T-helper 22 cell (primary cell): ENCODE measurements around the gene AP1M1.

Source experiments
- DNase-seq: peaks from one replicate; pipeline ENCODE4 v3.0.0-alpha.2; 2020; ENCODE audit warnings: low read depth

The AP1M1 gene

DNA sequence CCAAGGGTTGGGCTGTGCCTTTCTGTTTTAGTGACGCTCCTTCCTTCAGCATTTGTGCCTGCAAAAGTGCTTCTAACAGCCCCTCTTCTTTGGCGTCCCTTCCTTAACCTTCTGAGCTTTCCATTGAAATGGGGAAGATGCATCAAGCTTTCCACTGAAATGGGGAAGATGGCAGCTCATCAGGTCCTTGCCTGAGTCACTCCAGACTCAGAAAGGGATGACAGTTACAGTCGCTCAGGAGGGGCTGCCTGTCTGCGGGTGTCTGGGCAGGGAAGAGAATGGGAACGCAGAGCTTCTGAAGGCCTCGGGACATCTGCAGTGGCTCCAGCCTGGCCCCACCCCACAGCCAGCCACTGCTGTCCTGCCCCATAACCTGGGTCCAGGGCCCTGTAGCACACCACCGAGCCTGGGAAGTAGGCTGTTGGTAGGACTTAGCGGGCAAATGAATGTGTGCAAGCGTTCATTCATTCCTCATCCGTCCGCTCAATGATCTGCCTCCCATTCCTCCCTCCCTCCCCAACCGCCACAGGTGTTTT, 9.8 kb downstream of the AP1M1 start:
- no peak for DNase-seq

DNA sequence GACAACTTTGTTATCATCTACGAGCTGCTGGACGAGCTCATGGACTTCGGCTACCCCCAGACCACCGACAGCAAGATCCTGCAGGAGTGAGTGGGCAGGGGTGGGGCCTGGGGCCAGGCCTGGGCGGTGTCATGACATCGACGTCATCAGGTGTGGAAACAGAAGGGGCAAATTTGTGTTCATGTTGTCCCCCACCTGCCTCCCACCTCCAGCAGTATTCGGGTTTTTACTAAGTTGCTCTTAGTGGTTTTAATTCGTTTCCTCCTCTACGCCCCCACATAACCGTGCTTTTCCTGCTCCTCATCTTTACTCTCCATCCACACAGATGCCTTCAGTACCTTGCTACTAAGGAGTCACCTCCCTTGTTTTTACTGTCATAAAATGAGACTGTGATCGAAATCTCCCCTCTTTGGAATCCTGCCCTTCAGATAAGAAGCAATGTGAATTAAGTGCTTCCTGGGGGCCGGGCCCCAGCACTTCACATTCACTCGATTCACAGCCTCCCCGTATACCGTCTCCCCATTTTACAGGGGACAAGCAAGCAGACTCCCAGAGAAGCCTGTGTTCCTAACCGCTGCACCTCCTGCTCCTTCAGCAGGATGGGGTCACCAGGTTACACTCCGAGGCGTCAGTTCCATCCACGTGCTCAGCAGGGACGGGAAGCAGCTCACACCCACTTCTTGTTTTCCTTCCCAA, 10.5 kb downstream of the AP1M1 start:
- no peak for DNase-seq

DNA sequence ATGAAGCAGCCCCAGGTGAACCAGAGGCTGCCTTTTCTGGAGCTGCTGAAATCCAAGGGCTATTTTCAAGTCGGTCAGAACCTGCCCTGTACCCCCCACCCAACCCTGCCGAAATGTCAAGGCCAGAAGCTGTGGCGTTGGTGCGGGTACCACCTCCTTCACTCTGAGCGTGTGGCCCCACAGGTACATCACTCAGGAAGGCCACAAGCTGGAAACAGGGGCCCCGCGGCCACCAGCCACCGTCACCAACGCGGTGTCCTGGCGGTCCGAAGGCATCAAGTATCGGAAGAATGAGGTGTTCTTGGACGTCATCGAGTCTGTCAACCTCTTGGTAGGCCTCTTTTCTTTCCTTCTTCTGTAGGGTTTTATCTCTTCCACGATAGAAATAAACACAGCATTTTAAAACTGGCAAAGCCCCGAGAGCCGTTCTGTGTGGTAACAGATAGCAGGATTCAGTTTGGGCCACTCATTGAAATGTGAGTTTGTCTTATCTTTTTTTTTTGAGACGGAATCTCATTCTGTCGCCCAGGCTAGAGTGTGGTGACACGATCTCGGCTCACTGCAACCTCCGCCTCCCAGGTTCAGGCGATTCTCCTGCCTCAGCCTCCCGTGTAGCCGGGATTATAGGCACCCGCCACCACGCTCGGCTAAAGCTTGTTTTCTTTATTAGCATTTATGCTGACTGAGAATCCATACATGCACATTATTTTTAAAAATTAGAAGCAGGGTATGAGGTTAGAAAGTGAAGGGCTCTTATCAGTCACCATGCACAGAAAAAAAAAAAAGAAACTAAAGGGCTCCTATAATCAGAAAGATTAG, 11.3 kb downstream of the AP1M1 start:
- DNase-seq: no peak

DNA sequence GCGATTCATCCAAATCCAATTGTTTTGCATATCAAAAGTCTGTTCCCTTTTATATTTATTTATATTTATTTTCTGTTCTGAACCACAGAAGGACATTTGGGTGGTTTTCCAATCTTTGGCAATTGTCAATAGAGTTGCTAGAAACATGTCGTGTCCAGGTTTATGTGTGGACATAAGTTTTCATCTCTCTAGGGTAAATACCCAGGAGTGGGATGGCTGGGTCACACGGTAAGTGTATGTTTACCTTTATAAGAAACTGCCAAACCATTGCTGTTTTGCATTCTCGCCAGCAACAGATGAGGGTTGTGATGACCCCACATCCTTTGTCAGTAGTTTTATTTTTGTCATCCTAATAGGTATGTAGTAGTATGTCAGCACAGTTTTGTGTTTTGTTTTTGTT, 12.5 kb downstream of the AP1M1 start:
- no peak for DNase-seq

DNA sequence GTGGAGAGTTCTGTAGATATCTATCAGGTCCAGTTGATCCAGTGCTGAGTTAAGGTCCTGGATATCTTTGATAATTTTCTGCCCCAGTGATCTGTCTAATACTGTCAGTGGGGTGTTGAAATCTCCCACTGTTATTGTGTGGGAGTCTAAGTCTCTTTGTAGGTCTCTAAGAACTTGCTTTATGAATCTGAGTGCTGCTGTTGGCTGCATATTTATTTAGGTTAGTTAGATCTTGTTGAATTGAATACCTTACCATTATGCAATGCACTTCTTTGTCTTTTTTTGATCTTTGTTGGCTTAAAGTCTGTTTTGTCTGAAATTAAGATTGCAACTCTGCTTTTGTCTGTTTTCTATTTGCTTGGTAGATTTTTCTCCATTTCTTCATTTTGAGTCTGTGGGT, 15.4 kb downstream of the AP1M1 start:
- no peak for DNase-seq

DNA sequence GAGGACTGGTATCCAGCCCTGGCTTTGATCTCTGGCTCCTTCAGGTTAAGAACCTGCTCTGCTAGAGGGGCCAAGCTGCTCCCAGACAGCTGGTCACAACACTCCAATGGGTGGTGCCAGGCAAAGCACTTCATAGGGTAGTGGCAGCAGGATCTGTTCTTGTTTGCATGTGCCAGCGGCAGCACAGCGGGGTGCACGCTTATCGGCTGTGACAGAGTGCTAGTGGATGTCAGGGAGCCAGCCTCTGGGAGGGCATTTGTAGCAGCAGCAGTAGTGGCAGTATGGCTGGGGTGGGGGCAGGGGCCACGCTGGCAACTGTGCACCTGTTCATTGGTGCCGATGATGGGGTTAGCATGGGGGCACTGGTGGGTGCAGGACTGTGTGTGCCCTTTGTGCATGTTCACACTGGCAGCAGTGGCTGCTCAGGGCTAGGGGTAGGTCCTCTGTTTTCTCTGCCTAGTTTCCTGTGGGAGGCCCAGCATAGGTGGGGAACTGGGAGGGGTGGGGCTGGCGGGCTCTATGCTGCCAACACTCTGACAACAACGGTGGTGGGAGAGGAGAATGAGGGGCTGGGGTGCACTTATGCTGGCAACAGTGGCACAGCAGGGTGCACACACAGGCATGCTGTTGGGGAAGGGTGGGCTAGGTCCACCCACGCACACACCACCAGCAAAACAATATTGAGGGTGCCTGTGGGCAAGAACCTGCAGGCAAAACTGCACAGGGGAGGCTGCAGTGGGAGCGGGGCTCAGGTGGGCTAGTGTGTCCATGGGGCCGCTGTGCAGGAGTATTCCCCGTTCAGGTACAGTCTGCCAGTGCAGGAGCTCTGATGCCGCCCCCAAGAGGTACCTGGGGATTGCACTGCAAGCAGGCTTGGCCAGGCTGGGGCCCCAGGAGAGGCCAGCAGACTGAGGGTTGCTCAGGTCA, 19.3 kb downstream of the AP1M1 start:
- DNase-seq: no peak

DNA sequence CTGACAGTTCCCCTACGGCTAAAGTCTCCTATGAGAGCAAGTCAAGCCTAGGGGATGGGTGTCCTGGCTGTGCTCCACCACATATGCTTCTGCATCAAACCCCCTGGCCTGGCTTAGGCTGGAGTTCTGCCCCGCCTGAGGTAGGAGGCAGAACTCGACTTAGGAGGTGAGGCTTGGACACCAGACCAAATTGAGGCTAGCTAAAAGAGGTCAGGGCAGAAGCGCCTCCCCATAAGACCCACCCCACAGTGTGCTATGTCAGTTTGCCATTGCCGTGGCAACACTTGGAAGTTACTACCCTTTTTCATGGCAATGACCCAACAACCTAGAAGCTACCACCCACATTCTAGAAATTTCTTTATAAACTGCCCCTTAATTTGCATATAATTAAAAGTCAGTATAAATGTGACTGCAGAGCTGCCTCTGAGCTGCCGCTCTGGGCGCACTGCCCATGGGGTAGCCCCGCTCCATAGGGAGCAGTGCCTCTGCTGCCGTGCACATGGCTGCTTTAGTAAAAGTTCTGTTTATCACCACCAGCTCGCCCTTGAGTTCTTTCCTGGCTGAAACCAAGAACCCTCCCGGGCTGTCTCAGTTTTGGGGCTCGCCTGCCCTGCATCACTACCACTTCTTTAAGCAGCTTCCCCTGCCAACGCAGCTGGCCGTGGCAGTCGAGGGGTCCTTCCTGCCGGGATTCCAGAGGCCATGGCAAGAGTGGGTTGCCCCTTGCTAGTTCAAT, 20.2 kb downstream of the AP1M1 start:
- DNase-seq: no peak

DNA sequence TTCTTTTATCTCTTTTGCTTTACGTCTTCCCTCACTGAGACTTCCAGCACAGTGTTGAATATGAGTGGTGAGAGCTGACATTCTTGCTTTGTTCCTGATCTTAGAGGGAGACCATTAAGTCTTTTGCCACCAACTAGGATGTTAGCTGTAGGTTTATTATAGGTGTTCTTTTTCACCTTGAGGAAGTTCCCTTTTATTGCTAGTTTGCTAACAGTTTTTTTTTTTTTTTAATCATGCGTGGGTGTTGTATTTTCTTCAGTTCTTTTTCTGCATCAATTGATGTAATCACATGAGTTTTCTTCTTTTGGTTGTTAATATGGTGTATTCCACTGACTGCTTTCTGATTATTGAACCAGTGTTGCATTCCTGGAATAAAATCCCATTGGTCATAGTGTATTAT, 21.1 kb downstream of the AP1M1 start:
- DNase-seq: no peak

DNA sequence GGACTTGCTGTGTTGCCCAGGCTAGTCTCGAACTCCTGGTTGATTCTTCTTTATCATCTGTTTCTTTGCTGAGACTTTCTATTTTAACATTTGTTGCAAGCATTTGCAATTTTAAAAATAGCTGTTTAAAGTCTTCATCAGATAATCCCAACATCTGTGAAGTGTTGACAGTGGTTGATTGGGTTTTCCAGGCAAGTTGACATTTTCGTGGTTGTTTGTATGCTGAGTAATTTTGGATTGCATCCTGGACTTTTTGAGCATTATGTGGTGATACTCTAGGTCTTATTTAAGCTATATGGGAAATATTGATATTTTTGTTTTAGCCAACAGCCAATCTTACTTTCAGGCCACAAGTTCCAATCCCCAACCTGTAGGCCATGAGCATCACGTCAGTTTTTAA, 25.1 kb downstream of the AP1M1 start:
- DNase-seq: no peak

DNA sequence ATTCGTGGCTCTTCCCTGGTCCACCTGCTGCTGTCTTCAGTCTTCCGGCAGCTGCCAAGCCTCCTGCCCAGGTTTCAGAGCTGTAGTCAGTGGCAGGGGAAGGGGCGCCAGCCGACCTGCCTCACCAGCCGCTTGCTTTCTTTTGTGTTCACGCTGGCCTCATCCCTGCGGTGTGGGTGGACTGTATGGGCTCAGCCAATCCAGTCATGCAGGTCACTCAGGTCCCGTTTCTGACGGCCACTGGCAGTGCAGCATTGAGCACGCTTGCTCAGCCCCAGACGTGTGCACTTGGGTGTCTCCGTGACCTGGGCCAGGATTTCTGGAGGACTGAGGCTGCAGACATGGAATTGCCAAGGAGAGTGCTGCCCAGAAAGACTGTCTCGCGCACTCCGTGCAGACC, 26.0 kb downstream of the AP1M1 start:
- no peak for DNase-seq

DNA sequence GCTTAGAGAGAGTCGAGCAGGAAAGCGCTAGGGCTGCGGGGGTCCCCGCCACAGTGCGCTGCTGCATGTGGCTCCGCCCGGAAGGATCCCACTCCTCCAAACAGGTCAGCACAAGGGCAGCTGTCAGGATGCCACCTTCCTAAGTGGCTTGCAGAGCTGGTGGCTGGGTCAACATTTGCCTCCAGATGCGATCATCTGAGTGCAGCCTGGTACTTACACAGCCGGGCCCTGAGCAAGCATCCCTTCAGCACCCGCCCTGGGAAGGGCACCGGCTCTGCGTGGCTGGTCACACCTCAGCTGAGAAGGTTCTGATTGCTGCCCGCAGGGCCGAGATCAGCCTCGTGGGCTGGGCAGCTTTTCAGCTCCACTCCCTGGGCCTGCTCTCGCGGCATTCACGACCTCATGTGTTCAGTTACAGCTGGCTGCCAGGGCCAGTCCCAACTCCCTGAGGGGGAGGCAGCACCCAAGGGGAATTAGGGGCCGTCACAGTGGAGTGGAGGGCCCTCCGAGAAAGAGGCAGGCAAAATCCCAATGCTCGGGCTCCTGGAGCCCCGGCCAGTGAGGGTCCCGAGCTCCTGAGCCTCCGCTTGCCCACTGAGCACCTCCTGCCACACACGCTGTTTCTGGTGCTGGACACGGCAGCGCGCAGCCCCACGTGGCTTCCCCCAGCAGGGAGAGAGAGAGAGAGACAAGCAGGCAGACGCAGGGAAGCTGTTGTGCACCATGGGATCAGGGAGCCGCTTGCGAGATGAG, 26.8 kb downstream of the AP1M1 start:
- DNase-seq: no peak

DNA sequence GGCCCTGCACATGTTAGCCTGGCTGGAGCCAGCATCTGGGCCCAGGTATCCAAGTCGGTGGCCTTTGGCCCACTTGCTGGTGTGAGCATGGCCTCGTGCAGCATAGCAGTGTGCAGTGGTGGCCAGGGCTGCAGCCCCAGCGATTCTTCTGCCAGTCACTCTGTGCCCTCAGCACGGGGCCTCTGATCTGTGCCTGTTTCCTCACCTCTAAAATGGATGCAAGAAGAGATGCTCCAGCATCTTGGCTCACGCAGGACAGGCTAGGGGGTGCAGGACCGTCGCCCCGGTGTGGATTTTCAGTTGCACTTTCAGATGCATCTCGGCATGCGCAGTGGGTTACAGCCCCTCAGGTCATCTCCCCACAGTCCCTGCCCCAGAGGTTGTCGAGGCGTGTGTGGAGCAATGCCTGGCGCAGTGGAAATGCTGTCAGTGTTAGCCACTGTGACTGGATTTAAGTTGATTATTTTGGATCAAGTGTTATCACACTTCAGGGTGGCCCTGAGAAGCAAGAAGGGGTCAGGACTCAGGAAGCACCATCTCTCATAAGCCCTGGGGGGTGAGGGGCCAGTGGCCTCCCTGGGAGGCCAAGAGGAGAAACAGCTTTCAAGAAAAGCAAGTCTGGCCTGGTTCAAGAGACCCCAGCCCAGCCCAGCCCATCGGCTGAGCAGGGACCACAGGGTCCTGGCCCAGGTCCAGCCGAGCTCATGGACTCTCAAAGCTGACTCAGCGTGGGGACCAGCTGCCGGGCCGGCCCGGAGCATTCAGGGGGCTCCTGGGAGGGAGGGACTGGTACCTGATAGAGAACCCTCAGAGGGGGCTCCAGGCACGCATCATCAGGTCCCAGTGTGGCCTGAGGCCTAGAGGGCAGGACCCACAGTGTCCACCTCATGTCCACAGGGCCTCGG, 27.8 kb downstream of the AP1M1 start:
- no peak for DNase-seq

DNA sequence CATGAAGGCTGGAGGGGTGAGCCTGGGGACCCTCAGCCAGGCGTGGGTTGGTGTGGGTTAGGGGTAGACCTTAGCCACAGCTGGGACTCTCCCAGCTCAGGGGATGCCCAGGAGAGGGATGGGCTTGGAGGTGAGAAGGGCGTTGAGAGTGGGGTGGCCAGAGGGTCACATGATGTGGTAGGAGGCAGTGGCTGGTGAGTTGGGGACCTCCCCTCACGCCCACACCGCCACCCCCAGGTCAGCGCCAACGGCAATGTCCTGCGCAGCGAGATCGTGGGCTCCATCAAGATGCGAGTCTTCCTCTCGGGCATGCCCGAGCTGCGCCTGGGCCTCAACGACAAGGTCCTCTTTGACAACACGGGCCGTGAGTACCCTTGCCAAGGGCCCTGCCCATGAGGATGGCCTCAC, 28.5 kb downstream of the AP1M1 start:
- DNase-seq: no peak

DNA sequence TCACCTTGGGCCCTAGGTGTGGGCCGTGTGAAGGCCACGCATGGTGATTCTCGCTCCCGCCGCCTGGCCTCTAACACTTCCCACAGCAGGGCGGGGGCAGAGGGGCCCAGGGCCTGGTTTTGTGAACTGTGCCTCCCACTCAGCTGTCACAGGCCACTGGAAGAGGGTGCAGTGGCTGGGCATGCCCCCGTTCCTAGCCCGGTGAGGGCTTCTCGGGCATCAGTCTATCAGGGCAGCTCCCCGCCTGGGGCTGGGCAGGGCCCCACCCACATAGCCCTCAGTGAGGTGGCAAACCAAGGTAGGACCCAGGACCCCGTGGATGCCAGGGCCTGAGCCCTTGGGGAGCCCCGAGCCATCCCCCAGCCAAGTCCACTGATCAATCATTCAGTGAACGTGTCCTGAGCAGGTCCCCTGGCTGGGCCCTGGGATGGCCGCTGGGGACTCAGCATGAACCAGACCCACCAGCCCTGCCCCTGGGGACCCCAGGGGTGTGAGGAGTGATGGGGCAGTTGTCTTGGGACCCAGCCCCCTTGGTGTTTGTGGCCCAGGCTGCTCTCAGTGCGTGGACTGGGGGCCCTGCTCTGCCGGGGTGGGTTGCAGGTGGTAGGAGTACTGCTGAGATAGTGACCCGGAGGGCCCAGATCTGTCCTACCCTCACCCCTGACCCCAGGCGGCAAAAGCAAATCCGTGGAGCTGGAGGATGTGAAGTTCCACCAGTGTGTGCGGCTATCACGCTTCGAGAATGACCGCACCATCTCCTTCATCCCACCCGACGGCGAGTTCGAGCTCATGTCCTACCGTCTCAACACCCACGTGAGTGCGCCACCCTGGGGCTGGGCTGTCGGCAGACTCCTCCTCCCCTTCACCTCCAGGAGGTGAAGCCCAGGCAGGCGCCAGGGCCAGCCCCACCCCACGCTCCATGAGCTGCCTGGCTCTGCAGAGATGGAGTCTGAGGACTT, 29.4 kb downstream of the AP1M1 start:
- no peak for DNase-seq

DNA sequence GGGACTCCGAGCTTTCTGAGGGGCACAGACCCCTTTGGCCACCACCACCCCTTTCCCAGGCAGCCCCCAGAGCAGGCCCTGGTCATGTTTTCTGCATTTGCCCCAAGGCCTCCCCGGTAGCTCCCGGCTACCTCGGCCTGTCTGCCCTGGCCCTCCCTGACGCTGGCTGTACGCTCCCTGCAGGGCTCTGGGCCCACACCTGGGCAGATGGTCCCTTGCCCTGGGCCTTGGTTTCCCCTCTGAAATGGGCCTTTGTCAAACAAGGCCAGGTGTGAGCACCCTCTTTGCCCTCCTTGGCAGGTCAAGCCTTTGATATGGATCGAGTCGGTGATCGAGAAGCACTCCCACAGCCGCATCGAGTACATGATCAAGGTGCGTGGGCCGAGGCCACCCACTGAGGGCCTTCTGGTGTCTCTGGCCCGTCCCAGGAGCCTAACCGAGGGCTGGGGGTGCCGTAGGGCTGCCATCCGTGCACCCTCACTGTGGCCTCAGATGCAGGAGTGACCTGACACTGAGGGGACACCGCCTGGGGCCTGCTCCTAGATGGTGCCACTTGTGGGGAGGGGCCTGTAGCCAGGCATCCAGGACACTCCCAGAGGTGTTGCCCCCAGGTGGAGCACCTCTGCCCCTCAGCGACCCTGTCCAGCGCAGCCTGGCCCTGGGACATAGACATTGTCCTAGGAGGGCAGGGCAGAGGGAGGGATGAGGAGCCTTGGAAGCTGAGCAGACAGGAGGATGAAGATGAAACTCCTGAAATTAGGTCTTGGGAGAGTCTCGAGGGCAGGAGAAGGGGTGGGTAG, 30.3 kb downstream of the AP1M1 start:
- no peak for DNase-seq

DNA sequence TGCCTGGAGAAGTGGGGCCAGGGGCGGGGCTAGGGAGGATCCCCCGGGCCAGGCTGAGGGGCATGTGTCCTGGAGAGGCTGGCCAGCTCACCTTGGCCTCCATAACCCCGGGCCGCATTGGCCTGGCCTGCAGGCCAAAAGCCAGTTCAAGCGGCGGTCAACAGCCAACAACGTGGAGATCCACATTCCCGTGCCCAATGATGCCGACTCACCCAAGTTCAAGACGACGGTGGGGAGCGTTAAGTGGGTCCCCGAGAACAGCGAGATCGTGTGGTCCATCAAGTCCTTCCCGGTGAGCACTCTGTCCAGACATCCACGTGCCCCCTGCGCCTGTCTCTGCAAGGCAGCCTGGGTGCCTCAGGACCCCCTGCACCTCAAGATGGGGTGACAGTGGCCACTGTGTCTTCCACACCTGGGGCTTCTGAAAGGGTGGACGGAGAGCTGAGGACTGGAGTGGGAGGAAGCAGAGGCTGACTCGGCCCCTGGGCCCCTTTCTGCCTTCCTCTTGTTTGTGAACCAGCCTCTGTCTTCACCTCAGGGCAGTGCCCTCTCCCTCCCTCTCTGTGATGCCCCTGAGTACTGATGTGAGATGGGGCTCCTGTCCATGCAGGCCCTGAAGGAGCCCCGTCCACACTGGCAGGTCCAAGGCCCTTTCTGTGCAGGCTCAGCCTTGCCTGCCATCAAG, 31.1 kb downstream of the AP1M1 start:
- DNase-seq: no peak

DNA sequence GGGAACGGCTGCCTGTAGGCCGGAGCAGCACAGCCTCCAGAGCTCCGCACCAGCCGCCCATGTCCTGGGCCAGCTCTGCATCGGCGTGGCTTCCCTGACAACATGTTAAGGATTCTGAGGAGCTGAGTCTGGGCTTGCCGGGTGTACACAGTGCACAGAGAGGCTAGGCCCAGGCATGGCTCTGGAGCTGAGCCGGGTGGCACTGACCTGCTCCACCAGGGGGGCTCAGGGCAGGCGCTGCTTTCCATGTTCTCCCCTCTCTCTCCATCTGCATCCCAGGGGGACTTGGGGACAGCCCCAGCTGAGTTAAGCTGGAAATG, 31.6 kb downstream of the AP1M1 start:
- DNase-seq: no peak
